Lower lobe of right lung (tissue), 2 donors: ENCODE measurements around the gene HMGB4. TPM values are rescaled to one million over a fixed set of nuclear protein-coding genes. Genes with fewer than 3 reads are reported as not detected.

Experiments used
- ATAC-seq, 2 donors: fragments of 200-7000 bp; cut with Tn5 transposase; one replicate each; pipeline ENCODE4 v1.9.1; 2020 to 2022; ENCODE audit warnings: mild to moderate bottlenecking in 2 of 2, moderate library complexity in 2 of 2
- DNase-seq: peaks from one replicate; pipeline ENCODE4 v3.0.0-alpha.2; 2020
- H3K27ac ChIP-seq: fragments of 200-600 bp; one replicate; pipeline ENCODE4 v1.8.0; 2022
- H3K27me3 ChIP-seq: fragments of 200-600 bp; one replicate; pipeline ENCODE4 v1.8.0; 2022; ENCODE audit warnings: low read depth
- H3K36me3 ChIP-seq: fragments of 200-600 bp; one replicate; pipeline ENCODE4 v1.8.0; 2022; ENCODE audit warnings: mild to moderate bottlenecking
- H3K4me1 ChIP-seq: fragments of 200-600 bp; one replicate; pipeline ENCODE4 v1.8.0; 2022
- H3K4me3 ChIP-seq: fragments of 200-600 bp; one replicate; pipeline ENCODE4 v1.8.0; 2022; ENCODE audit warnings: mild to moderate bottlenecking
- H3K9me3 ChIP-seq: fragments of 200-600 bp; one replicate; pipeline ENCODE4 v1.8.0; 2022
- CTCF ChIP-seq: fragments of 200-600 bp; IDR thresholded peaks from one replicate; pipeline ENCODE4 v1.8.0; 2022; ENCODE audit warnings: antibody characterized with exemption, mild to moderate bottlenecking
- intact Hi-C: fragments of 100-400 bp; cut with DNase I; formaldehyde crosslinking; loops from one replicate; pipeline ENCODE4 v1.11.0; 2022
- total RNA-seq: library from RNA; stranded (reverse); fragmentation: NEBNext Ultra II Directional; extraction: Animal tissue kit (Norgen Biotek cat#: 25700); gene quantifications from one replicate; pipeline ENCODE4 v1.2.1, GENCODE V29; 2021
- donor health status: DM: no; HTN: yes; CAD: no; lungs with severe emphysema.

HMGB4 gene
- total RNA-seq, 1 donor from 2014 or later = not detected

DNA sequence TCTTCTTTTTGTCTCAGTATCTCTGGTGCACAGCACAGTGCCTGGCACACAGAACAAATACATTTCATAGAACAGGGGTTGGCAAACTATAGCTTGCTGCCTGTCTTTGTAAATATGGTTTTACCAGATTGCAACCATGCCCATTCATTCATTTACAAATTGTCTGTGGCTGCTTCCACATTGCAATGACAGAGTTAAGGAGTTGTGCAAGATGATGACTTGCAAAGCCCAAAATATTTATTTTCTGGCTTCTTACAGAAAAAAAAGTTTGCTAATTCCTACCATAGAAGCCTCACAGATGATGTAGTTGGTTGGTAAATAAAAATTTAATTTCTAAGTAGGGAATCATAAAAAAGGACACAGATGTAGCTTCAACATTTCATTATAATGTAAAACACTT, 11.2 kb upstream of the HMGB4 start:
- Histone ChIP-seq H3K27ac (no peak overlapping the region), H3K27me3 (peaks cover 10% of the 10 kb centered on the region), H3K9me3 (no peaks in the 10 kb centered on the region), H3K36me3 (no peaks in the 10 kb centered on the region), H3K4me3 (no peak overlapping the region), H3K4me1 (no peaks in the 10 kb centered on the region)
- ATAC-seq = no peak
- no peak for DNase-seq
- intact Hi-C loops = no loop called here
- no peak for TF ChIP-seq CTCF

GRCh38 chr1:33853431-33853830, 10.4 kb upstream of the HMGB4 start:
- Histone ChIP-seq H3K4me1 (no peaks in the 10 kb centered on the region), H3K27ac (no peak overlapping the region), H3K27me3 (peaks cover 10% of the 10 kb centered on the region), H3K36me3 (no peaks in the 10 kb centered on the region), H3K9me3 (no peaks in the 10 kb centered on the region), H3K4me3 (no peak overlapping the region)
- DNase-seq = no peak
- no peak for ATAC-seq
- intact Hi-C loops = no loop called here
- TF ChIP-seq CTCF = no peak

DNA sequence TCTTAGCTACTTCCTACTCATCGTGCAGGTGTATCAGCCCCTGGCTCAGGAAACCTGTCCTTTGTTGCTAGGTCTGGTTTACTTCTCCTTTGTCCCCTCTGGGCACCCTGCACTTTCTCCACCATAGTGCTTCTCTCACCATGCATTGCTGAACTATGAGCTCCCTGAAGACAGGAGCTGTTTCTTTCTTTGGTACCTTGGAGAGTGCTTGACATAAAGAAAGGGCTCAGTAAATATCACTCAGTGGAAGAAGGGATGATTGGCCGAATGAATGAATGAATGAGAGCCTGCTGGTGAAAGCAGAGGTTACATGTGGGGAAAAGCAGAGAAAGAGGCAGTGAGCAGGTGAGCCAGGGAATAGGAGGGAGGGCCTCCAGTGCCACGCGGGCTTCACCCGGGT, 9.8 kb upstream of the HMGB4 start:
- Histone ChIP-seq H3K9me3 (no peaks in the 10 kb centered on the region), H3K4me3 (no peak overlapping the region), H3K27me3 (peaks cover 10% of the 10 kb centered on the region), H3K27ac (no peak overlapping the region), H3K4me1 (no peaks in the 10 kb centered on the region), H3K36me3 (no peaks in the 10 kb centered on the region)
- no peak for DNase-seq
- intact Hi-C loops = no loop called here
- no peak for ATAC-seq
- TF ChIP-seq CTCF = no peak

DNA sequence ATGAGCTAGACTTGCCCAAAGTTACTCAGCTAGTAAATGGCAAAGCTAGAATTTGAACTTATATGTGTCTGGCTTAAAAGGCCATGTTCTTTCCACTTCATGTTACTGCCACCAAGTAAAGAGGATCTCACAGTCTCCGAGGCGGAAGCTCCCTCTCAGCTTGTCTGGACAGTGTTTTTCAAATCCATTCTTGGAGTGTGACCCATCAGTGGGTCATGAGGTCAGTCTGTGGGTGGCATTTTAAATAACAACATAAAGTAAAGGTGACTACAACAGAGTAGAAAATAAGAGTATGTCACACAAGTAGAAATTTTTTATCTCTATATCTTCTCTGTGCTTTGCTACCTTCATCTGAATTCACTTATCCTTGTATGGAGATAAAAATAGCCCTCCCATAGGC, 3.2 kb upstream of the HMGB4 start:
- no peak for ATAC-seq
- intact Hi-C loops = no loop called here

DNA sequence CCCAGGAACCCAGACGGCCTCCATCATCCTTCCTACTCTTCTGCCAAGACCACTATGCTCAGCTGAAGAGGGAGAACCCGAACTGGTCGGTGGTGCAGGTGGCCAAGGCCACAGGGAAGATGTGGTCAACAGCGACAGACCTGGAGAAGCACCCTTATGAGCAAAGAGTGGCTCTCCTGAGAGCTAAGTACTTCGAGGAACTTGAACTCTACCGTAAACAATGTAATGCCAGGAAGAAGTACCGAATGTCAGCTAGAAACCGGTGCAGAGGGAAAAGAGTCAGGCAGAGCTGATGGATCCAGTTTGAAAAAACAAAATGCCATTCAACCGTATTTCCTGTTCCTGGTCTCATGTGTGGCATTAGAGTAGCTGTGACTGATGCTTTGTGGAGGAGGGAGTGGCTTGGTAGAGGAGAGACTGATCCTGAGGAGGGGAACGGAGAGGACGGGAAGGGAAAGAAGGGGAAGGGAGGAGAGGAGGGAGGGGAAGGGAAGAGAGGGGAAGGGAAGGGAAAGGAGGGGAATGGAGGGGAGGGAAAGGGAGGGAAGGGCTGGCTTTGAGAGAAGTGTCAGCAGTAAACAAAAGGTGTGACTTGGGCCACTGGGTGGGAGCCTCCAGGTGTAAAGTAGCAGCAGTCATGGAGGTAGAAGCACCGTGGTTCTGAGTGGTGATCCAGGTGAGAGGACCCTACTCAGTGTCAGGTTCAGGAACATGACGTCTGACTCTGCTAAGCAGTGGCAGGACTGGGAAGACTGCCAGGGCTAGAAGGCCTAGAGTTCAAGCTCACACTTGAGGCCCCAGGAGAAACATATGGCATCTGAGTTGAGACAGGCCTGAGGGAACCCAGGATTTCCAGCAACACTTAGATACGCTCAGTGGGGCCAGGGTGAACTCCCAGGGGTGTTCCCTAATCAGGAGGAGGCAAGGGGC, 846 bp downstream of the HMGB4 start:
- peak; percentile 64 to 81 for ATAC-seq
- peak; percentile 51 for DNase-seq
- TF ChIP-seq CTCF = no peak
- no peaks in the 10 kb centered on the region for H3K4me1 ChIP-seq
- no peaks in the 10 kb centered on the region for H3K27me3 ChIP-seq
- no peak overlapping the region for H3K4me3 ChIP-seq
- intact Hi-C loops = no loop called here
- no peaks in the 10 kb centered on the region for H3K36me3 ChIP-seq
- H3K27ac ChIP-seq = no peak overlapping the region
- H3K9me3 ChIP-seq = no peaks in the 10 kb centered on the region

More for the DNA sequence above, 3.2 kb upstream of the HMGB4 start:
- no peak overlapping the region for H3K27ac ChIP-seq
- DNase-seq = no peak
- no peaks in the 10 kb centered on the region for H3K4me1 ChIP-seq
- no peaks in the 10 kb centered on the region for H3K27me3 ChIP-seq
- no peaks in the 10 kb centered on the region for H3K9me3 ChIP-seq
- no peak overlapping the region for H3K4me3 ChIP-seq
- TF ChIP-seq CTCF = no peak
- H3K36me3 ChIP-seq = no peaks in the 10 kb centered on the region
